HG03196 (cell line): ENCODE data around the gene DYNLT2.
"Not testable (repeated sequence)": the region's sequence is repeated elsewhere in the genome, so short reads cannot be mapped to it uniquely, and the experiment has no call there.

ENCODE experiments used
- ATAC-seq: cut with Tn5 transposase; IDR thresholded peaks from one replicate; pipeline ENCODE4 v1.9.1; 2021; ENCODE audit not compliant: unreplicated experiment

Gene DYNLT2

DNA sequence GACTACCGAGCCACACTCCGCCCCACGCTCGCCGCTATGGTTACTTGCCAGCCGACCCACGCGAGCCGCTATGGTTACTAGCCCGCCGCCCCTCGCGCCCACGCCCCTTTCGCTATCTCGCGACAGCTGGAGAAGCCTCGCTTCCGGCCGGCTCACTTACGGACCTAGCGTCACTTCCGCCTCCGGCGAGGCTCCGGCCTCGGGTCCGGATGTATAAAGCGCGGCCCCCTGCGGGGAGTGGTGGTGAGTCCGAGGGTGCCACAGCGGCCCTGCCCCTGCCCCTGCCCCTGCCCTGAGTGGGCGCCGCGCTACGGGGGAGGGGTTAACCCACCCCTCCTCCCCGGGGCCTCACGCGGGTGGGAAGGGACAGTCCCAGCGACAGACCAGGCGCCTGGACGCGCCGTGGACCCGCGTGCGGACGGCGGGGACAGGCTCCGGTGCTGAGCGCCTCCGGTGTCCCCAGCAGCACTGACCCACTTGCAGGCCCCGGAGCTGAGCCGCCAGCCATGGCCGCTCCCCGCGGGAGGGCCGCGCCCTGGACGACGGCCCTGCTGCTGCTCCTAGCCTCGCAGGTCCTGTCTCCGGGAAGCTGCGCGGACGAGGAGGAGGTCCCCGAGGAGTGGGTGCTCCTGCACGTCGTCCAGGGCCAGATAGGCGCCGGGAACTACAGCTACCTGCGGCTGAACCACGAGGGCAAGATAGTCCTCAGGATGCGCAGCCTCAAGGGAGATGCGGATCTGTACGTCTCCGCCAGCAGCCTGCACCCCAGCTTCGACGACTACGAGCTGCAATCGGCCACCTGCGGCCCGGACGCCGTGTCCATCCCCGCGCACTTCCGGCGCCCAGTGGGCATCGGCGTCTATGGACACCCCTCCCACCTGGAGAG, 49.2 kb downstream of the DYNLT2 start, which contains the start of the genes C6orf120 and WDR27:
Gene C6orf120, plus strand, starts transcription at position 173 of the 886 bp plus-strand sequence. Its CDS starts 334 bp downstream, at position 507.
Gene WDR27, minus strand, starts transcription at position 76 of the 886 bp plus-strand sequence. CDS start 13,024 bp downstream, outside the sequence.
- ATAC-seq = peak; percentile 94

DNA sequence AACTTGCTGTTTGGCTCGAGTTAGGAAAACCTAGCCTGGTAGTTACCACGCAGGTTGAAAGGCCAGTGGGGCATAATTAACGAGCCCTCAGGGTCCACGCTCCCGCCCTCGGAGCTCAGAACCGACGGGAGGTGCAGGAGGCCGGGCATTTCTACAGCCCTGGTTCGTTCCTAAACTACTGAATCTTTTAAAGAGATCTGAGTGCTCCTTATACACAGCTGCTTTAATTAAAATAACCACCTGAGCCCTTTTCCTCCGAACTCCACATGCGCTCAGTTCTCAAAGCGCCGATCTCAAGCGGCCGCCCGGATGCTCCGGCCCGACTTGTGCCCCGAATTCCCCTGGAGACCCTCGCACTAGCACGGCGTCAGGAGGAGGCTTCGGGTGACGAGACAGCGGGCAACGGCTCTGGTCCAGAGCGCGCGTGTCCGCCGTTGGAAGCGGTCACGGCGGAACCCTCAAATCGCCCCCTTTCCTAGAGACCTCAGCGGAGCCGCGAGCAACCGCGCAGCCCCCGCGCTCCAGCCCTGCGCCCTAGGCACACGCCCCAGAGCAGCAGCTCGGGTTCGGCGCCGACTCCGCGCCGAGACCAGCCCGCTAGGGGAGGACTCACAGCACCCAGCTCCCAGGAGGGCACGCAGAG, 49.9 kb downstream of the DYNLT2 start:
- peak; percentile 13 for ATAC-seq

DNA sequence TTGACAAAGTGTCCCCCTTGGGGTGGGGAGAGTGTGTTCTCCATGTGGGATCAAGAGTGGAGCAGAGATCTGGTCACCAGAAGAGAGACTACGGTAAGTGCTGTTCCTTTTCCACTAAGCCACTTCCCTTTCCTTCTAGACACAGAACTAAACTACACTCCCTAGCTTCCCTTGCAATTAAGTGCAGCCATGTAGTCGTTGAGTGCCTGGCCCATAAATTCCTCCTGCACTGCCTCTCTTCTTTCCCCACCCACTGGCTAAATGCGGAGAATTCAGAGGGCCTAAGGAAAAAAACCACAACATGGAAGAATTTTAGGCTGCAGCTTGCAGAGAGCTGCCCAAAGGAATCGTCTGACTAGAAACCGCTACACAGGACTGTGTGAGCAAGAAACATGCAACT, 51.1 kb downstream of the DYNLT2 start:
- no peak for ATAC-seq

DNA sequence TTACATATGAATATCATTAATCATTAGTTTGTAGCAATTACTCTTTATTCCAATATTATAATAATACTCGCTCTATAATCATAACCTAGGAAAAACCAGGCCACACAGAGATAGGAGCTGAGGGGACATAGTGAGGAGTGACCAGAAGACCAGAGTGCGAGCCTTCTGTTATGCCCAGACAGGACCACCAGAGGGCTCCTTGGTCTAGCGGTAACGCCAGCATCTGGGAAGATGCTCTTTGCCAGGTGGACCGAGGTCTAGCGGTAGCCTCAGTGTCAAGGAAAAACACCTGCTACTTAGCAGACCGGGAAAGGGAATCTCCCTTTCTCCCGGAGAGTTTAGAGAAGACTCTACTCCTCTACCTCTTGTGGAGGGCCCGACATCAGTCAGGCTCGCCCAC, 54.3 kb downstream of the DYNLT2 start:
- ATAC-seq = not testable (repeated sequence)

DNA sequence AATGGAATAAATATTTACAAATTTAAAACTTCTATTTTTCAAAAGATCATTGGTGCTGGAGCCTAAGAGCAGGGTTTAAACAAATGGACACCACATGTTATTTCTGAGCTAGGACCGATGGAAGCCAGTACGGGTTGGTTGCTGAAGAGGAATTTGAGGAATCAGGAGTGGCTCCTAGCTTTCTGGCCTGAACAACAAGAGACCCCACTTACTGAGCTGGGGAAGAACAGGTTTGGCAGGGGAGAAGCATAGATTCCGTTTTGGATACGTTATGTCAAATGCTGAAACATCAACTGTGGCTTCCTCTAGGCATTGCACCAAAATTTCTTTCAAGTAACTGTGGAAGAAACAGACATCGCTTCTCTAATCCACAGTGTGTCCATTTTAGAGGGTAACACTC, 56.2 kb downstream of the DYNLT2 start:
- no peak for ATAC-seq

DNA sequence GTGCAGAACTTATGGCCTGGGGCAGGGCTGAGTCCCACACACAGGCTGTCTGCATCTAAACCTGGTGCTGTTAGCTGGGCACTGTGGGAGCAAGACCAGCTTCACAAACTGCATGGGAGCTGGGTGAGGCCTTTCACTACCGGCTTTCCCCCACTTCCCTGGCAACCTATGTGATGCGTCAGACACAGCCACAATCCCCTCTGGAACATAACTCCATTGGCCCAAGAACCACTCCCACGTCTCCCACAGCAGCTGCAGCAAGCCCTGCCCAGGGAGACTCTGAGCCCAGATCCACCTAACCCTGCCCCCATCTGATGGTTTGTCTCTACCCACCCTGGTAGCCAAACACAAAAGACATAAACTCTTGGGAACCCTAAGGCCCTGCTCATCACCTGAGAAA, 58.9 kb downstream of the DYNLT2 start:
- ATAC-seq = no peak

DNA sequence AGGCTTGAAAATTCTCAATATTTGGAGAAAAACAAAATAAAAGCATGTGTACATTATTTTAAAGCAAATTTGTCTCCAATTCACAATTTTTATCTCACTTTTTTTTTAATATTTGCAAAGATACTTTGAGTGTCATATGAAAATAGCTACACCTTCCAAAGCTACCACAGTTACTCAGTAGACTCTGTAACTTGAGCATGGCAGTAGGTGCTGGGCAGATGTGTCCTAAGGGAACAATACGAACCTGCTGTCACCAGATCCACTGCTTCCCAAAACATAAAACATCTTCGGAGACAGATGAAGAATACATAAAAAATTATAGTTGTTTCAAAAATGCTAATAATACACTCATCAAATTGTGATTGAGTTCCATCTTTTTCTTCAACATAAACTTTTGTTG, 60.1 kb downstream of the DYNLT2 start:
- no peak for ATAC-seq
